Endothelial cell of umbilical vein (primary cell): ENCODE data around the gene MC1R. TPM values are rescaled to one million over a fixed set of nuclear protein-coding genes. Genes with fewer than 3 reads are reported as not detected.

Source experiments
- BruUV-seq: library from RNA; stranded (reverse); fragments of 400-500 nt; replicated peaks from 2 replicates; lab custom pipeline; 2021; lab: Mats Ljungman, UMichigan
- CTCF ChIA-PET: fragments of 300-600, 350-600 bp; sonication (Branson Sonifier 250); formaldehyde crosslinking; loops from one replicate; lab custom pipeline; 2021; ENCODE audit warnings: antibody characterized with exemption, inconsistent platforms; lab: Charles Lee
- POLR2A ChIA-PET: fragments of 300-600, 350-600 bp; sonication (Branson Sonifier 250); formaldehyde crosslinking; loops from one replicate; lab custom pipeline; 2021; ENCODE audit warnings: antibody characterized with exemption, inconsistent platforms; lab: Charles Lee
- DNase-seq: peaks from one replicate; pipeline ENCODE4 v3.0.0-alpha.2; 2011; ENCODE audit warnings: low read depth, low spot score
- FAIRE-seq: peaks from 2 replicates; lab custom pipeline; 2011; peaks lifted over from hg19 to GRCh38; lab: Jason Lieb, UNC
- H2AFZ ChIP-seq: 2 replicates; pipeline ENCODE4 v1.6.0; 2012; ENCODE audit warnings: low read depth, low read length, control low read depth, inconsistent platforms
- H3K27ac ChIP-seq: 2 replicates; pipeline ENCODE4 v1.5.1; 2011; ENCODE audit warnings: low read depth, mild to moderate bottlenecking, control low read depth, low read length, moderate library complexity; ENCODE audit not compliant: insufficient read depth
- H3K27me3 ChIP-seq, 2 experiments: 2 replicates each; pipeline versions ENCODE4 v1.6.0 to v1.6.1; 2011; ENCODE audit warnings: low read length in 2 of 2, mixed read lengths in 1 of 2; ENCODE audit not compliant: control insufficient read depth in 2 of 2, insufficient read depth in 2 of 2
- H3K36me3 ChIP-seq, 2 experiments: 2 replicates in 1 of 2; 3 replicates in 1 of 2; pipeline ENCODE4 v1.5.1; 2011; ENCODE audit warnings: low read length in 2 of 2, mild to moderate bottlenecking in 1 of 2, moderate library complexity in 1 of 2; ENCODE audit not compliant: control insufficient read depth in 2 of 2, insufficient read depth in 2 of 2; ENCODE audit errors: extremely low read depth in 1 of 2
- H3K4me1 ChIP-seq: 3 replicates; pipeline ENCODE4 v1.5.1; 2011; ENCODE audit warnings: mild to moderate bottlenecking, low read length; ENCODE audit not compliant: control insufficient read depth, insufficient read depth; ENCODE audit errors: extremely low read depth
- H3K4me2 ChIP-seq: 2 replicates; pipeline ENCODE4 v1.6.1; 2011; ENCODE audit warnings: low read length, control low read depth, mixed read lengths; ENCODE audit not compliant: insufficient read depth
- H3K4me3 ChIP-seq, 3 experiments: fragments of 200-600 bp in 1 of 3; sonication (generic), shearing (Covaris generic) in 1 of 3; replicated peaks in 1 of 3; 2 replicates each; pipeline ENCODE4 v1.5.1; 2011 to 2016; ENCODE audit warnings: control low read depth in 3 of 3, low read length in 3 of 3, mild to moderate bottlenecking in 2 of 3, inconsistent platforms in 1 of 3, low read depth in 1 of 3, moderate library complexity in 1 of 3; ENCODE audit not compliant: insufficient read depth in 1 of 3
- H3K79me2 ChIP-seq: 2 replicates; pipeline ENCODE4 v1.6.0; 2012; ENCODE audit warnings: low read length, inconsistent platforms; ENCODE audit not compliant: control insufficient read depth, insufficient read depth
- H3K9ac ChIP-seq: replicated peaks from 2 replicates; pipeline ENCODE3; 2011; ENCODE audit warnings: low read length, control low read depth; ENCODE audit not compliant: insufficient read depth; ENCODE audit errors: extremely low read depth
- H3K9me1 ChIP-seq: replicated peaks from 3 replicates; pipeline ENCODE4 v1.6.0; 2011; ENCODE audit warnings: mild to moderate bottlenecking, low read length; ENCODE audit not compliant: control insufficient read depth, insufficient read depth; ENCODE audit errors: extremely low read depth
- H3K9me3 ChIP-seq: replicated peaks from 2 replicates; pipeline ENCODE4 v1.5.1; 2012; ENCODE audit warnings: low read length, inconsistent platforms; ENCODE audit not compliant: control insufficient read depth, insufficient read depth
- H4K20me1 ChIP-seq: replicated peaks from 2 replicates; pipeline ENCODE3; 2011; ENCODE audit warnings: mild to moderate bottlenecking, low read length; ENCODE audit not compliant: control insufficient read depth, insufficient read depth; ENCODE audit errors: extremely low read depth
- CTCF ChIP-seq, 2 donors: IDR thresholded peaks; 1 replicate in 1 of 2; 2 replicates in 1 of 2; pipeline ENCODE4 v1.5.1; 2011; ENCODE audit warnings: low read length in 2 of 2, mild to moderate bottlenecking in 2 of 2, moderate library complexity in 2 of 2, control low read depth in 1 of 2, inconsistent platforms in 1 of 2, low read depth in 1 of 2; ENCODE audit not compliant: insufficient read depth in 1 of 2; ENCODE audit errors: extremely low read depth in 1 of 2
- EZH2 ChIP-seq: IDR thresholded peaks from 2 replicates; pipeline ENCODE4 v1.6.1; 2012; ENCODE audit warnings: borderline replicate concordance, low read depth, mild to moderate bottlenecking, moderate library complexity, low read length, inconsistent platforms; ENCODE audit not compliant: severe bottlenecking
- FOS ChIP-seq: IDR thresholded peaks from 2 replicates; pipeline ENCODE4 v1.6.1; 2011; ENCODE audit warnings: mild to moderate bottlenecking, low read length, moderate library complexity, borderline replicate concordance; ENCODE audit not compliant: insufficient read depth
- GATA2 ChIP-seq: IDR thresholded peaks from 2 replicates; pipeline ENCODE4 v1.7.0; 2011; ENCODE audit warnings: low read depth, mild to moderate bottlenecking, moderate library complexity, mixed read lengths, low read length; ENCODE audit not compliant: insufficient read length, insufficient read depth
- JUN ChIP-seq: IDR thresholded peaks from 2 replicates; pipeline ENCODE4 v1.6.1; 2011; ENCODE audit warnings: borderline replicate concordance, low read depth; ENCODE audit not compliant: insufficient read length, insufficient read depth
- MYC ChIP-seq: IDR thresholded peaks from one replicate; pipeline ENCODE4 v1.6.1; 2011; ENCODE audit warnings: mild to moderate bottlenecking, low read depth, low read length
- POLR2A ChIP-seq: IDR thresholded peaks from 2 replicates; pipeline ENCODE4 v1.6.1; 2012; ENCODE audit warnings: low read depth, mild to moderate bottlenecking, control low read depth, low read length
- POLR2AphosphoS5 ChIP-seq: IDR thresholded peaks from 2 replicates; pipeline ENCODE4 v1.6.1; 2012; ENCODE audit warnings: low read depth, mild to moderate bottlenecking, control low read depth, low read length, moderate library complexity; ENCODE audit not compliant: insufficient read depth
- dilution Hi-C: fragments of 300-500 bp; cut with MboI; formaldehyde crosslinking; loops from one replicate; pipeline ENCODE4 v1.15.0; 2019; ENCODE audit warnings: low sequenced_read_pairs; ENCODE audit not compliant: extremely low pct_ligation_motif_present
- intact Hi-C: fragments of 100-400 bp; cut with micrococcal nuclease; formaldehyde crosslinking; loops from one replicate; pipeline ENCODE4 v1.10.0; 2022
- polyA plus RNA-seq, 4 experiments: library from polyadenylated mRNA; depleted of rRNA in 3 of 4; stranded (reverse) in 3 of 4; unstranded in 1 of 4; fragments of >200 nt; gene quantifications; 2 replicates each; pipeline versions ENCODE4 v1.2.1 to v1.2.3, GENCODE V29; 2011 to 2012; ENCODE audit warnings: missing spikeins in 1 of 4
- total RNA-seq: library from RNA; stranded (reverse); gene quantifications from 2 replicates; pipeline ENCODE4 v1.2.3, GENCODE V29; 2021
- TF ChIP-seq, protein P1 (sequence below): IDR thresholded peaks from 2 replicates; pipeline ENCODE4 v1.6.1; 2011; ENCODE audit not compliant: insufficient read depth, insufficient read length

MC1R gene
- total and polyA plus RNA-seq, 2 donors (not counting 3 experiments of a cell fraction or from before 2014, with no cell fraction given), result 4.0 to 4.9 TPM

DNA sequence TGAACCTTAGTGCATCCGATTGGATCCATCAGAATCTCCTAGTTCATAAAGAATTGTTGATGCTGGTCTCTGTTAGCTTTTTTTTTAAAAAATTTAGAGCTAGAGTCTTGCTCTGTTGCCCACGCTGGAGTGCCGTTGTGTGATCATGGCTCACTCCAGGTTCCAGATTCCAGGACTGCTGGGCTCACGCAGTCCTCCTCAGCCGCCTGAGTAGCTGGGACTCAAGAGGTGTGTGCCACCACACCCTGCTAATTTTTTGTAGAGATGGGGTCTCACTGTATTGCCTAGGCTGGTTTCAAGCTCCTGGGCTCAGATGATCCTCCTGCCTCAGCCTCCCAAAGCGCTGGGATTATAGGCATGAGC is 37.3 kb upstream of the MC1R start:
- no peak overlapping the region for H2AFZ ChIP-seq
- peaks cover 56% of the 10 kb centered on the region for H3K79me2 ChIP-seq
- dilution Hi-C loops (no loop called here), intact Hi-C loops (no loop called here)
- no peak for FAIRE-seq
- H3K9ac ChIP-seq, result no peak overlapping the region
- POLR2A ChIA-PET, result no interaction called here
- CTCF ChIA-PET, result interaction anchor here (2.4 kb wide), 1 partner anchor 29 kb away, joined by 8 read pairs; no protein-coding TSS in a partner anchor
- no peak overlapping the region for H3K4me2 ChIP-seq
- no peaks in the 10 kb centered on the region for H3K9me1 ChIP-seq
- H3K4me3 ChIP-seq, result no peak overlapping the region
- no TSS peak for BruUV-seq
- H3K36me3 ChIP-seq, result peaks cover 23 to 40% of the 10 kb centered on the region in 2 experiments
- peaks cover 3% of the 10 kb centered on the region for H4K20me1 ChIP-seq
- no peaks in the 10 kb centered on the region for H3K4me1 ChIP-seq
- no peak overlapping the region for H3K27ac ChIP-seq
- TF ChIP-seq JUN (no peak), FOS (no peak), GATA2 (no peak), EZH2 (no peak), POLR2A (no peak), MYC (no peak), POLR2AphosphoS5 (no peak), CTCF (IDR thresholded peaks at IDR 0.05; ENCODE audit: extremely low read depth in 1 of 2, insufficient read depth in 1 of 2, low read depth in 1 of 2, low read length in 2 of 2) (no peak)
- TF ChIP-seq, protein P1, sequence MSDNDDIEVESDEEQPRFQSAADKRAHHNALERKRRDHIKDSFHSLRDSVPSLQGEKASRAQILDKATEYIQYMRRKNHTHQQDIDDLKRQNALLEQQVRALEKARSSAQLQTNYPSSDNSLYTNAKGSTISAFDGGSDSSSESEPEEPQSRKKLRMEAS, result no peak
- H3K27me3 ChIP-seq, result no peaks in the 10 kb centered on the region
- no peaks in the 10 kb centered on the region for H3K9me3 ChIP-seq
- no peak for DNase-seq
